NCI-H1930 (cell line): ENCODE measurements around the gene SCAF1.

Experiments used
- DNase-seq, 2 experiments: peaks; one replicate each; lab custom pipeline; 2025; lab: John Stamatoyannopoulos, UW

SCAF1 gene

DNA sequence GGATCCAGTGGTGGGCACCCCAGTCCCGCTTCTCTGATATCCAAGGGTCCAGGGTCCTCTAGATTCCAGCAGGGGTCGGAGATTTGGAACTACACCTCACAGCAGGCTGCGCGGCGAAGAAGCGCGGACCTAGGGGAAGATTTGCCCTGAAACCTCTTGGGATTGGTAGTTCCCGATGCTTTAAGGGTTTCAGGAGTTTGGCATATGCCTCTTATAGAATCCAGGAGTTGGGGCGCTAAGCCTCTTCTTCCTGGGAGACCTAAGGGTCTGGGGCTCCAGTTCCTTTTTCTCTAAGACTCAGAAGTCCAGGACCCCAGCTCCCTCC is 24.1 kb downstream of the SCAF1 start:
- no peak for DNase-seq

DNA sequence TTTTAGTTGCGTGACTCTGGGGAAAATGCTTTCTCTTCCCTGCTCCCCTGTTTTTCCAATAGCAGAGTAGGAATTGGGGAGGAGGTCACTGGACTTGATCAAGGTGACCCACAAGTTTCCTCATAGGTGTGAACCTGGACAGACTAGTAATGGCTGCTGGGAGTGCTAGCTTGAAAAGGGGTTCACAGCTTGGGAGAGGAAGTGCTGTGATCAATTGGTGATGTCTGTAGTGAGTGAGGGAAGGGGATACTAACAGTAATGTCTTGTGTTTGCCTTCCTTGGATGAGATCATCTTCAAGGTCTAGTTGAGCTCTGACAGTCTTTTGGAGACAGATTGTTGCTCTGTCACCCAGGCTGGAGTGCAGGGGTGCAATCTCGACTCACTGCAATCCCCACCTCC is 25.5 kb downstream of the SCAF1 start:
- no peak for DNase-seq

- DNase-seq, result no peak
Observed at GRCh38 chr19:49669516-49669915, 27.5 kb downstream of the SCAF1 start.

- DNase-seq, result peak; percentile 73 to 80
Observed at GRCh38 chr19:49672131-49672919, 30.3 kb downstream of the SCAF1 start.

GRCh38 chr19:49676136-49676783 is 34.3 kb downstream of the SCAF1 start:
- peak; percentile 91 to 96 for DNase-seq

DNA sequence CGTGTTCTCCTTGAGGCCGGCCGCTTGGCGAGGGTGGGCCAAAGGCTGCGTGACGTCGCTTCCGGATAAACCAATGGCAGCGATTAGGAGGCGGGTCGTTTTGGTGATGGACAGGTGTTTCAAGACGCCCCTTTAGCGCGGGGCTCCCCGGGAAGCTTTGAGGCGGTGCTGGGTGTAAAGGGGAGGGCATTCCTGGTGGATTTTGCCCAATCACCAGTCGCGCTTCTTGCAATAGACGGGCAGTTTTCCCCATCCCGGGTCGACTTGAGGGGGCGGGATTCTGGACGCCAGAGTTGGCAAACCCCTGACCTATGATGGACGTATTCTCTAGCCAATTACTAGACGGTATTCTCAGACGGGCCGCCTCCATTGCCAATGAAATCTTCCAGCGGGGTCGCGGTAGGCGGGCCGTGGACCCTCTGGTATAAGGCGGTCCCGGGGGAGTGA is 34.8 kb downstream of the SCAF1 start:
- DNase-seq, result peak; percentile 100

- DNase-seq, result no peak
Observed at GRCh38 chr19:49677231-49677900, 35.4 kb downstream of the SCAF1 start, which contains the start of gene PRMT1. Gene PRMT1, plus strand, starts transcription at chr19:49677271. Its CDS starts 10 bp downstream, at chr19:49677281.

GRCh38 chr19:49677901-49678674 is 36.1 kb downstream of the SCAF1 start:
- peak; percentile 77 to 79 for DNase-seq

DNA sequence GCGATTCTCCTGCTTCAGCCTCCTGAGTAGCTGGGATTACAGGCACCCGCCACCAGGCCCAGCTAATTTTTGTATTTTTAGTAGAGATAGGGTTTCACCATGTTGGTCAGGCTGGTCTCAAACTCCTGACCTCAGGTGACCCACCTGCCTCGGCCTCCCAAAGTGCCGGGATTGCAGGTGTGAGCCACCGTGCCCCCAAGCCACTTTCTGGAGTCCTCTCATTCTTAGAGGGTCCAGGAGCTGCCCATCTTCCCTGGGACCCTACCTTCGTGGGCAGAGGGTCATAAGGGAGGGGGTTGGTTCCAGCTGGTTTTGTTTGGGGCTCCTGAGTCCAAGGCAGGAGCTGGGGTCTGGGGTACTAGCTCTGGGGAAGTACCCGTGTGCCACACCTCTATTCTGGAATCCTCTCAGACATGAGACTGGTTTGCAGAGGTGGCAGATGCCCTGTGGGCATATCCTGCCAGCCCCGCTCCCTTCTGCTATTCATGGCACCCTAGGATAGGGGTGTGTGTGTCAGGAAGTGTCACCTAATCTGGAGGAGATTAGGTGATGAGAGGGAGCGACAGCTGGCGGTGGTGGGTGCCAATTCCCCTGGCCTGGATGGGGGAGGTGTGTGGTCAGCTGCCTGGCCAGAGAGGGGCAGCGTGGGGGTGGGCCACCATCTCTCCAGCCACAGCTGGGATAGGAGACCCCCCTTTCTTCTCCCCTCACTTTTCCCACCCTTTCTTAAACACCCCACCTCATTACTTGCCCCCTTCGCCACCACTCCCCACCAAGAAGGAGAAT is 37.2 kb downstream of the SCAF1 start:
- DNase-seq, result no peak

DNA sequence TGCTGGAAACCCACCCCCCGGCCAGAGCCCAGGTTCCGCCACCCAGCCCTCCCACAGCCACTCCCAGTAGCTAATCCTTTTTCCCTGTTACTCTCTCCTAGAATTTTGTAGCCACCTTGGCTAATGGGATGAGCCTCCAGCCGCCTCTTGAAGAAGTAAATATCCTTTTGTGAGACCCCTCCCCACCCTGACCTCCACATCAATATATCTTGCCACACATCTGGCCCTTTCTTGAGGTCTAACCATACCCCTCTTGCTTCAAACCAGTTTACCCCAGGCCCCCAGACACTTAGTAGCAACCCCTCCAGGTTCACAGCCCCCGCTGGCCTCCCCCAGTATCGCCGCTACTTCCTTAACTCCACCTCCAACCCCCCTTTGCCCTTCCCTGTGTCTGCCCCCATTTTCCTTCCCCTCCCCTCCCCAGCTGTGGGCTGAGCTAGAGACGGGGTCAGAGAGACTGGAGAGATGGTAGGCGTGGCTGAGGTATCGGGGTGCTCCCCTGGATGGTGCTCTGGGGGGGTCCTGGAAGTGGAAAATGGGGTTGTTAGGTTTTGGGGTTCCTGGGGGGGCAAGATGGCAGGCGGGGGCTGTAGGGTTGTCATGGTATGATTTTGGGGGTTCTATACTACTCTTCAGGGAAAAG is 37.9 kb downstream of the SCAF1 start:
- DNase-seq, result no peak

DNA sequence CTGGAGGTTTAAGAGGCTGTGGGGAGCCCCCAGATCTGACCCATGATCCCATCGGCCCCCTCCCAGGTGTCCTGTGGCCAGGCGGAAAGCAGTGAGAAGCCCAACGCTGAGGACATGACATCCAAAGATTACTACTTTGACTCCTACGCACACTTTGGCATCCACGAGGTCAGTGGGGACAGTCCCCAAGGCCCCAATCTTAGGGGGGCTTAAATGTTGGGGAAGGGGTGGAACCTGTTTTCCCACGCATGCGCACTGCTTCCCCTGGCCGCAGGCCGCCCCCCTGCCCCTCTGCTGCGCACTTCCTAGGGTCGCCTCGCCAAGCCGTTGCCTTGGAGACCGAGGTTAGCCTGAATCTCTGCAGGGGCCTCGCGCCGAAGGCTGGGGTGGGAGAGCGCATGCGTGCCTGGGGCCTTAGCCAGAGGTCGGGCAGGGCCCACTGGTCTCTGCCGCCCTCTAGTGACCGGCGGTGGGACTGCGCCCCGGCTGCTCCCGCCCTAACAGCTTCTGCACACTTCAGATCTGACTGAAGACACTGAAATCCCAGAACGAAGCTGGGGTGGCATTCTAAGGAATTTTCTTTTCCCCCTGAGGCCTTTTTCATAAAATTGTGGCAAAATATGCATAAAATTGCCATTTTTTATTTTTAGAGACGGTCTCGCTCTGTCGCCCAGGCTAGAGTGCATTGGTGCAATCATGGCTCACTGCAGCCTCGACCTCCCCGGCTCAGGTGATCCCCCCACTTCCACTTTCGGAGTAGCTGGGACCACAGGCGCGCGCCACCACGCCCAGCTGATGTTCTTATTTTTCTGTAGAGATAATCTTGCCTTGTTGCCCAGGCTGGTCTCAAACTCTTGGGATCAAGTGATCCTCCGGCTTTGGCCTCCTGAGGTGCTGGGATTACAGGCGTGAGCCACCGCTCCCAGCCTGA is 38.7 kb downstream of the SCAF1 start:
- DNase-seq, result peak; percentile 95 to 97

DNA sequence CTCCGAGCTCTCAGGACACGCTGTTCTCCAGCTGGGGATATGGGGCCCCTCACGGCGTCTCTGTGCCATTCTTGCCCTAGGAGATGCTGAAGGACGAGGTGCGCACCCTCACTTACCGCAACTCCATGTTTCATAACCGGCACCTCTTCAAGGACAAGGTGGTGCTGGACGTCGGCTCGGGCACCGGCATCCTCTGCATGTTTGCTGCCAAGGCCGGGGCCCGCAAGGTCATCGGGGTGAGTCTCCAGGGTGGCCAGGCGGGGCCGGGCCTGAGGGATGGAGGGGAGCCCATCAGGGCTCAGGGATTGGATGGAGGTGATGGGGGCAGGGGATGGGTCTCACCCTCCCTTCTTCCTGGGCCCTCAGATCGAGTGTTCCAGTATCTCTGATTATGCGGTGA is 39.8 kb downstream of the SCAF1 start:
- DNase-seq, result no peak

DNA sequence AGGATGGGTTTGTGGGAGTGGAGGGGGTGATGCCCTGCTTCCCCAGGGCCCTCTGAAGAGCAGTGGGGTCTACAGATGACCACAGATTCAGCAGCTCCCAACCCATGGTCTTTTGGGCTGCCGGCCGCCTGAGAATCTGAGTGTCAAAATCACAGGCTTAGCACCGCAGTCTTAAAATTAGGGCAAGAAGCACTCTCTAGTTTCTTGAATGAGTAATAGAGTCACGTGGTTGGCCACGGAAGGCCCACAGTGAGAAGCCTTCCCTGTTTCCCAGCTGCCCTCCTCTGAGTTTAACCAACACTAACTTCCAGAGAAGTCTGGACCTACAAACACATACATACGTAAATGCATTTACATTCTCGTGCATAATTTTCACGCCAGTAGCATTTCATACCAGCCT is 40.3 kb downstream of the SCAF1 start:
- no peak for DNase-seq

DNA sequence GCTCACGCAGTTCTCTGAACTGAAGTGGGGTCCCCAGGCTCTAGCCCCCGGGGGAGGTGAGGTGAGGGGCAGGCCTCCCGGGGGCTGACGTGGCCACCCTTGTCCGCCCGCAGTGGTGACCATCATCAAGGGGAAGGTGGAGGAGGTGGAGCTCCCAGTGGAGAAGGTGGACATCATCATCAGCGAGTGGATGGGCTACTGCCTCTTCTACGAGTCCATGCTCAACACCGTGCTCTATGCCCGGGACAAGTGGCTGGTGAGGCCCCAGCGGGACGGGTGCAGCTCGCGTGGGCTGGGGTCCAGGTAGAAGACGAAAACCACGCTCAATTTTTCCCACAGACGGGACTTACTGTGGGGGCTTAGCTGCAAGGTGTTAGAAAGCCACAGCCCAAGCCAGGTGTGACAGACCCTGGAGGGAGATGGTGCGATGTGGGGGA is 41.8 kb downstream of the SCAF1 start:
- DNase-seq, result no peak

- DNase-seq, result no peak
Observed at GRCh38 chr19:49684251-49684982, 42.4 kb downstream of the SCAF1 start.

- no peak for DNase-seq
Observed at GRCh38 chr19:49684983-49685553, 43.1 kb downstream of the SCAF1 start.

DNA sequence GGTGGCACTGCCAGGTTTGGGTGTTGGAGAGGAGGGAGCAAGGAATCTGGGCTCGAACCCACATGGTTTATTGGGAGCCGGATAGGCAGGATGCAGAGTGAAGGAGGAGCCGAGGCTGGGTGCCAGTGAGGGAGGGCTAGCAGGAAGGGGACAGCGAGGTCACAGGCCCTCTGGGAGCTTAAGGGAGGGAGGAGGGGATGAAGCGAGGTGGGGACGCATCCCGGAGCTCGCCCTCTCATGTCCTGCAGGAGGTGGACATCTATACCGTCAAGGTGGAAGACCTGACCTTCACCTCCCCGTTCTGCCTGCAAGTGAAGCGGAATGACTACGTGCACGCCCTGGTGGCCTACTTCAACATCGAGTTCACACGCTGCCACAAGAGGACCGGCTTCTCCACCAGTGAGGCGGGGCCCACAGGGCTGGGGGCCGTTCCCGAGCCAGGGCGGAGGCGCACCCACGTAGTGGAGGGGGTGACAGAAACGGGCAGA is 43.9 kb downstream of the SCAF1 start:
- DNase-seq, result no peak

- DNase-seq, result no peak
Observed at GRCh38 chr19:49686503-49687088, 44.6 kb downstream of the SCAF1 start.
